Prostate gland (tissue), 2 donors: ENCODE results near the gene NEUROG2. TPM values are rescaled to one million over a fixed set of nuclear protein-coding genes. Genes with fewer than 3 reads are reported as not detected.

Source experiments
- DNase-seq: peaks from one replicate; pipeline ENCODE4 v3.0.0-alpha.2; 2019; ENCODE audit warnings: low spot score
- H3K27ac ChIP-seq, 2 donors: fragments of 200-600 bp; sonication (generic); 2 replicates each; pipeline ENCODE4 v1.5.1; 2017 to 2019
- H3K27me3 ChIP-seq: fragments of 200-600 bp; sonication (generic); replicated peaks from 2 replicates; pipeline ENCODE4 v1.5.1; 2019; ENCODE audit not compliant: insufficient read depth
- H3K36me3 ChIP-seq, 2 donors: fragments of 200-600 bp; sonication (generic); 1 replicate in 1 of 2; 2 replicates in 1 of 2; pipeline versions ENCODE4 v1.5.1 to v1.8.1; 2017 to 2019
- H3K4me1 ChIP-seq: fragments of 200-600 bp; sonication (generic); replicated peaks from 2 replicates; pipeline ENCODE4 v1.5.1; 2019
- H3K4me3 ChIP-seq, 2 donors: fragments of 200-600 bp; sonication (generic); 2 replicates each; pipeline ENCODE4 v1.5.1; 2017 to 2019
- H3K9me3 ChIP-seq: fragments of 200-600 bp; sonication (generic); 2 replicates; pipeline ENCODE4 v1.5.1; 2017
- CTCF ChIP-seq, 4 experiments: fragments of 200-600 bp in 2 of 4; fragments of 450-650 bp in 2 of 4; sonication (generic) in 2 of 4; IDR thresholded peaks; 1 replicate in 3 of 4; 2 replicates in 1 of 4; pipeline ENCODE4 v1.5.1; 2016 to 2019; ENCODE audit warnings: antibody characterized with exemption in 4 of 4, mild to moderate bottlenecking in 2 of 4, moderate library complexity in 2 of 4
- POLR2A ChIP-seq: fragments of 450-650 bp; IDR thresholded peaks from one replicate; pipeline ENCODE4 v1.6.1; 2016; ENCODE audit warnings: antibody characterized with exemption, mild to moderate bottlenecking
- POLR2AphosphoS5 ChIP-seq: sonication (generic); formaldehyde crosslinking; IDR thresholded peaks from one replicate; pipeline ENCODE4 v1.6.1; 2017; ENCODE audit warnings: antibody characterized with exemption
- WGBS: methylation state at CpG from one replicate; pipeline ENCODE4 v1.1.5; 2018; 5-methylcytosine and 5-hydroxymethylcytosine counted together
- intact Hi-C: fragments of 100-400 bp; cut with DNase I; formaldehyde crosslinking; loops from one replicate; pipeline ENCODE4 v1.14.2; 2022
- total RNA-seq, 2 donors: library from RNA; depleted of rRNA; stranded (reverse); fragments of >200 nt; gene quantifications; one replicate each; pipeline ENCODE4 v1.1.0, GENCODE V29; 2016

NEUROG2 gene
- total RNA-seq, 2 donors from 2014 or later: not detected

- no peak for DNase-seq
- no peak overlapping the region for H3K4me3 ChIP-seq
- TF ChIP-seq POLR2AphosphoS5: no peak
- H3K27ac ChIP-seq: no peak overlapping the region
- H3K4me1 ChIP-seq: no peaks in the 10 kb centered on the region
- no peaks in the 10 kb centered on the region for H3K27me3 ChIP-seq
- H3K36me3 ChIP-seq: no peaks in the 10 kb centered on the region
- intact Hi-C loops: no loop called here
- no peaks in the 10 kb centered on the region for H3K9me3 ChIP-seq
- WGBS: 70% methylated on average over 5 of the region's 5 CpGs
Observed at GRCh38 chr4:112485930-112486329, 30.1 kb downstream of the NEUROG2 start.

- Histone ChIP-seq H3K27ac (no peak overlapping the region), H3K4me3 (no peak overlapping the region), H3K4me1 (no peaks in the 10 kb centered on the region), H3K9me3 (no peaks in the 10 kb centered on the region), H3K27me3 (no peaks in the 10 kb centered on the region), H3K36me3 (no peaks in the 10 kb centered on the region)
- WGBS: 93% methylated on average over 2 of the region's 2 CpGs
- DNase-seq: no peak
- TF ChIP-seq POLR2A (no peak), CTCF (IDR thresholded peaks at IDR 0.05) (no peak), POLR2AphosphoS5 (no peak)
- intact Hi-C loops: no loop called here
Observed at GRCh38 chr4:112473985-112474384, 42.0 kb downstream of the NEUROG2 start.

- no peak for TF ChIP-seq POLR2A
- Histone ChIP-seq H3K27me3 (no peaks in the 10 kb centered on the region), H3K9me3 (no peaks in the 10 kb centered on the region), H3K4me3 (no peak overlapping the region), H3K4me1 (no peaks in the 10 kb centered on the region), H3K36me3 (no peaks in the 10 kb centered on the region), H3K27ac (no peak overlapping the region)
- DNase-seq: no peak
- intact Hi-C loops: no loop called here
Observed at GRCh38 chr4:112472318-112472717, 43.7 kb downstream of the NEUROG2 start.

Other genes starting within 250 kb of the NEUROG2 start
- gene TIFA, start 230.3 kb downstream of the NEUROG2 start, total RNA-seq: 10 to 100 TPM in 1 of 2 donors, 1 to 10 TPM in 1; 2.3 to 16.3 TPM
- gene ALPK1, start 218.8 kb downstream of the NEUROG2 start, total RNA-seq: 10 to 100 TPM; 12.1 to 13.7 TPM
- gene ZGRF1, start 120.7 kb upstream of the NEUROG2 start, total RNA-seq: 1 to 10 TPM; 2.9 to 8.9 TPM
- 10 to 100 TPM; 26.6 to 35.4 TPM for gene LARP7, start 121.0 kb upstream of the NEUROG2 start, total RNA-seq